ENCODE data around the gene FAM171A1. TPM values are rescaled to one million over a fixed set of nuclear protein-coding genes. Genes with fewer than 3 reads are reported as not detected.
"Not testable (repeated sequence)": the region's sequence is repeated elsewhere in the genome, so short reads cannot be mapped to it uniquely, and the experiment has no call there.

FAM171A1 gene
- total RNA-seq, 2 donors from 2014 or later, result 36.5 to 39.0 TPM

DNA sequence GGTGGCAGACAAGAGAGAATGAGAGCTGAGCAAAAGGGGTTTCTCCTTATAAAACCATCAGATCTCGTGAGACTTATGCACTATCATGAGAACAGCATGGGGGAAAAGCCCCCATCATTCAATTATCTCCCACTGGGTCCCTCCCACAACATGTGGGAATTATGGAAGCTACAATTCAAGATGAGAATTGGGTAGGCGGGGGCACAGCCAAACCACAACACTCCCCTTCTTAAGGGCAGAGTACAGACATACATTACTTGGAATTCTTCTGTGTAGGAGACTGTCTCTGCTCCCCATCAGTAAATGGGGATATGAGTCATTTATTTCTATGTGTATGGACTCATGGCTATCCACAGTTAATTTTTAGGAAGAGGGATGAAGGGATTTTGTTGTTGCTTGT, 31.2 kb downstream of the FAM171A1 start:
- H3K9me3 Mint-ChIP-seq, result no peaks in the 10 kb centered on the region
- WGBS, 2 experiments (ENCODE audit: insufficient coverage in 1 of 2, insufficient read length in 1 of 2), result 87% methylated on average over 2 of the region's 2 CpGs; no CpG with 5 or more reads in 1 of the 2 experiments
- no peak overlapping the region for H3K4me3 Mint-ChIP-seq
- H3K9me3 ChIP-seq (ENCODE audit: control insufficient read depth, low read length), result no peaks in the 10 kb centered on the region
- no peaks in the 10 kb centered on the region for H3K36me3 Mint-ChIP-seq (ENCODE audit: low read depth)
- no peak overlapping the region for H3K27ac ChIP-seq (ENCODE audit: low read depth, low read length)
- no peak overlapping the region for H3K4me3 ChIP-seq (ENCODE audit: low read length)
- TF ChIP-seq, protein P1, sequence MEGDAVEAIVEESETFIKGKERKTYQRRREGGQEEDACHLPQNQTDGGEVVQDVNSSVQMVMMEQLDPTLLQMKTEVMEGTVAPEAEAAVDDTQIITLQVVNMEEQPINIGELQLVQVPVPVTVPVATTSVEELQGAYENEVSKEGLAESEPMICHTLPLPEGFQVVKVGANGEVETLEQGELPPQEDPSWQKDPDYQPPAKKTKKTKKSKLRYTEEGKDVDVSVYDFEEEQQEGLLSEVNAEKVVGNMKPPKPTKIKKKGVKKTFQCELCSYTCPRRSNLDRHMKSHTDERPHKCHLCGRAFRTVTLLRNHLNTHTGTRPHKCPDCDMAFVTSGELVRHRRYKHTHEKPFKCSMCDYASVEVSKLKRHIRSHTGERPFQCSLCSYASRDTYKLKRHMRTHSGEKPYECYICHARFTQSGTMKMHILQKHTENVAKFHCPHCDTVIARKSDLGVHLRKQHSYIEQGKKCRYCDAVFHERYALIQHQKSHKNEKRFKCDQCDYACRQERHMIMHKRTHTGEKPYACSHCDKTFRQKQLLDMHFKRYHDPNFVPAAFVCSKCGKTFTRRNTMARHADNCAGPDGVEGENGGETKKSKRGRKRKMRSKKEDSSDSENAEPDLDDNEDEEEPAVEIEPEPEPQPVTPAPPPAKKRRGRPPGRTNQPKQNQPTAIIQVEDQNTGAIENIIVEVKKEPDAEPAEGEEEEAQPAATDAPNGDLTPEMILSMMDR (conservative IDR thresholded peaks at IDR 0.05), result no peak
- no peaks in the 10 kb centered on the region for H3K36me3 ChIP-seq (ENCODE audit: control insufficient read depth, insufficient read depth, low read length)
- no peaks in the 10 kb centered on the region for H3K27me3 Mint-ChIP-seq (ENCODE audit: insufficient read depth)
- H3K4me1 Mint-ChIP-seq, result peaks cover 3% of the 10 kb centered on the region
- H3K27me3 ChIP-seq (ENCODE audit: control insufficient read depth, insufficient read depth, low read length, poor library complexity, severe bottlenecking), result no peaks in the 10 kb centered on the region
- DNase-seq, result no peak
- H3K9ac ChIP-seq (ENCODE audit: extremely low read depth, low read length, poor library complexity, severe bottlenecking), result no peak overlapping the region
- peaks cover 4% of the 10 kb centered on the region for H3K4me1 ChIP-seq (ENCODE audit: control insufficient read depth, insufficient read depth, low read length)
- no peak overlapping the region for H3K27ac Mint-ChIP-seq

DNA sequence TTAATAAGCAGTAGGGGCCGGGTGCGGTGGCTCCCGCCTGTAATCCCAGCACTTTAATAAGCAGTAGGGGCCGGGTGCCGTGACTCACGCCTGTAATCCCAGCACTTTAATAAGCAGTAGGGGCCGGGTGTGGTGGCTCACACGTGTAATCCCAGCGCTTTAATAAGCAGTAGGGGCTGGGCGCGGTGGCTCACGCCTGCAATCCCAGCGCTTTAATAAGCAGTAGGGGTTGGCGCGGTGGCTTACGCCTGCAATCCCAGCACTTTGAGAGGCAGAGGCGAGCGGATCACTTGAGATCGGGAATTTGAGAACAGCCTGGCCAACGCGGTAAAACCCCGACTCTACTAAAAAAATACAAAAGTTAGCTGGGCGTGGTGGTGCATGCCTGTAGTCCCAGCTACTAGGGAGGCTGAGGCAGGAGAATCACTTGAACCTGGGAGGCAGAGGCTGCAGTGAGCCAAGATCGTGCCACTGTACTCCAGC, 33.6 kb downstream of the FAM171A1 start:
- not testable (repeated sequence) for H3K27me3 Mint-ChIP-seq (ENCODE audit: insufficient read depth)

DNA sequence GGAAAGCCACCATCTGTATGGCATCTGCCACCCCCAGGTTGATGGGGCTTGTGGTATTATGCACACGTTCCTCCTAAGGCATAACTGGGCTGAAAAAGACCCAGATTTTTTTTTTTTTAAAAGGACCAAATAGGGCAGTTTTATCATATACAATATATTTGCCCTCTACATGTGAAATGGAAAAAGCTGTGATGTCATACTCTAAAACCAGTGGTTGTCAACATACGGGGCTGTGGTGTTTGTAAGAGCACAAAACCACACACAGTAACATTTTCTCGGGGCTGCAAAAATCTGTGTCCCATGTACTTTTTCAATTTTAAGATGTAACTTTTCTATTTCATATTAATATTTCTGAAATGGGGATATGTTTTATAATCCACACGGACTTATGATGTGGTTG, 34.9 kb downstream of the FAM171A1 start:
- Mint-ChIP-seq H3K4me3 (no peak overlapping the region), H3K4me1 (peaks cover 3% of the 10 kb centered on the region), H3K27me3 (ENCODE audit: insufficient read depth) (no peaks in the 10 kb centered on the region), H3K36me3 (ENCODE audit: low read depth) (peaks cover 5% of the 10 kb centered on the region), H3K27ac (no peak overlapping the region), H3K9me3 (no peaks in the 10 kb centered on the region)
- no peak overlapping the region for H3K4me3 ChIP-seq (ENCODE audit: low read length)
- DNase-seq, result no peak
- 78% methylated on average over 4 of the region's 4 CpGs; no CpG with 5 or more reads in 1 of the 2 experiments for WGBS, 2 experiments (ENCODE audit: insufficient coverage in 1 of 2, insufficient read length in 1 of 2)
- TF ChIP-seq, protein P1 (conservative IDR thresholded peaks at IDR 0.05), result no peak
- no peaks in the 10 kb centered on the region for H3K4me1 ChIP-seq (ENCODE audit: control insufficient read depth, insufficient read depth, low read length)
- H3K27ac ChIP-seq (ENCODE audit: low read depth, low read length), result no peak overlapping the region
- H3K9me3 ChIP-seq (ENCODE audit: control insufficient read depth, low read length), result no peaks in the 10 kb centered on the region
- no peaks in the 10 kb centered on the region for H3K27me3 ChIP-seq (ENCODE audit: control insufficient read depth, insufficient read depth, low read length, poor library complexity, severe bottlenecking)
- no peak overlapping the region for H3K9ac ChIP-seq (ENCODE audit: extremely low read depth, low read length, poor library complexity, severe bottlenecking)
- H3K36me3 ChIP-seq (ENCODE audit: control insufficient read depth, insufficient read depth, low read length), result peaks cover 4% of the 10 kb centered on the region

More for the DNA sequence above, 33.6 kb downstream of the FAM171A1 start:
- H3K4me3 ChIP-seq (ENCODE audit: low read length); H3K4me1 Mint-ChIP-seq; H3K9ac ChIP-seq (ENCODE audit: extremely low read depth, low read length, poor library complexity, severe bottlenecking); H3K36me3 Mint-ChIP-seq (ENCODE audit: low read depth); DNase-seq; H3K36me3 ChIP-seq (ENCODE audit: control insufficient read depth, insufficient read depth, low read length); H3K4me1 ChIP-seq (ENCODE audit: control insufficient read depth, insufficient read depth, low read length); H3K27ac ChIP-seq (ENCODE audit: low read depth, low read length); H3K4me3 Mint-ChIP-seq; H3K9me3 ChIP-seq (ENCODE audit: control insufficient read depth, low read length); H3K27ac Mint-ChIP-seq; H3K9me3 Mint-ChIP-seq; H3K27me3 ChIP-seq (ENCODE audit: control insufficient read depth, insufficient read depth, low read length, poor library complexity, severe bottlenecking): not testable (repeated sequence)
- WGBS, 2 experiments (ENCODE audit: insufficient coverage in 1 of 2, insufficient read length in 1 of 2), result 94 to 95% methylated on average over 19 to 24 of the region's 24 CpGs

DNA sequence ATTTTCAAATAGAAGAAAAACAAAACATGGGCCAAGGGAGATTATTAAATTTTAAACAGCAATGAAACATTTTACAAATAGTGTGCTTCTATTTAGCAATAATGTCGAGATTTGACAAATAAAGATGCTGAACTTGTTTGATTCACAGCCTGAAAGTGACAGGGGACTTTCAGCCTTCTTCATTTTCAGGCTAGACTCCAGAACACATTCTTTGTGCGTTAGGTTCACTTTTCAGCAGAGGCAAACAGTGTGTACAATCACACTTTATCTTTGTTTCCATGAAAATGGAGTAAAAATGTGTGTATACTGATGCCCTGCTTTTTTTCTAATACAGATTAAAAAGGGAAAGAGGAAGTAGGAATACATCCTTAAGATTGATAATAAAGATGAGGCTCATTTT, 35.6 kb downstream of the FAM171A1 start:
- H3K9ac ChIP-seq (ENCODE audit: extremely low read depth, low read length, poor library complexity, severe bottlenecking), result no peak overlapping the region
- peaks cover 5% of the 10 kb centered on the region for H3K36me3 ChIP-seq (ENCODE audit: control insufficient read depth, insufficient read depth, low read length)
- Mint-ChIP-seq H3K27me3 (ENCODE audit: insufficient read depth) (no peaks in the 10 kb centered on the region), H3K4me1 (peaks cover 3% of the 10 kb centered on the region), H3K9me3 (no peaks in the 10 kb centered on the region), H3K36me3 (ENCODE audit: low read depth) (peaks cover 7% of the 10 kb centered on the region), H3K27ac (no peak overlapping the region), H3K4me3 (no peak overlapping the region)
- H3K27me3 ChIP-seq (ENCODE audit: control insufficient read depth, insufficient read depth, low read length, poor library complexity, severe bottlenecking), result no peaks in the 10 kb centered on the region
- H3K27ac ChIP-seq (ENCODE audit: low read depth, low read length), result no peak overlapping the region
- no peaks in the 10 kb centered on the region for H3K4me1 ChIP-seq (ENCODE audit: control insufficient read depth, insufficient read depth, low read length)
- DNase-seq, result no peak
- no peaks in the 10 kb centered on the region for H3K9me3 ChIP-seq (ENCODE audit: control insufficient read depth, low read length)
- H3K4me3 ChIP-seq (ENCODE audit: low read length), result no peak overlapping the region
- 86 to 96% methylated on average over 1 to 2 of the region's 2 CpGs for WGBS, 2 experiments (ENCODE audit: insufficient coverage in 1 of 2, insufficient read length in 1 of 2)
- TF ChIP-seq, protein P1 (conservative IDR thresholded peaks at IDR 0.05), result no peak
